Ectodermal cell (in vitro differentiated cells): ENCODE results near the gene AIDA.
A peak's percentile ranks its signal among the peaks of the same experiment; 100 is the strongest.

Experiments used
- H3K27ac ChIP-seq: 2 replicates; pipeline ENCODE4 v1.7.0; 2013; ENCODE audit warnings: mild to moderate bottlenecking, low read depth, low read length; ENCODE audit not compliant: insufficient read depth, poor library complexity, severe bottlenecking
- H3K27me3 ChIP-seq: 2 replicates; pipeline ENCODE4 v1.7.0; 2013; ENCODE audit warnings: mild to moderate bottlenecking, low read length; ENCODE audit not compliant: insufficient read depth, control insufficient read depth, poor library complexity, severe bottlenecking
- H3K36me3 ChIP-seq: one replicate; pipeline ENCODE4 v1.7.0; 2013; ENCODE audit warnings: low read length; ENCODE audit not compliant: control insufficient read depth, insufficient read depth
- H3K4me1 ChIP-seq: one replicate; pipeline ENCODE4 v1.7.0; 2013; ENCODE audit warnings: low read length; ENCODE audit not compliant: control insufficient read depth, insufficient read depth
- H3K4me3 ChIP-seq: 2 replicates; pipeline ENCODE4 v1.7.0; 2013; ENCODE audit warnings: low read depth, low read length, control low read depth; ENCODE audit not compliant: insufficient read depth
- H3K9me3 ChIP-seq: 2 replicates; pipeline ENCODE4 v1.7.0; 2013; ENCODE audit warnings: mild to moderate bottlenecking, low read length, moderate library complexity; ENCODE audit not compliant: control insufficient read depth
- WGBS, 2 experiments: methylation state at CpG; one replicate each; pipeline ENCODE4 v1.1.7; 2013; ENCODE audit warnings: missing lambda C conversion rate in 2 of 2; 5-methylcytosine and 5-hydroxymethylcytosine counted together

The AIDA gene

GRCh38 chr1:222652676-222653075, 59.6 kb downstream of the AIDA start:
- Histone ChIP-seq H3K27me3 (no peaks in the 10 kb centered on the region), H3K36me3 (peaks cover 36% of the 10 kb centered on the region), H3K4me3 (no peak overlapping the region), H3K4me1 (no peaks in the 10 kb centered on the region), H3K9me3 (no peaks in the 10 kb centered on the region), H3K27ac (no peak overlapping the region)
- WGBS, 2 experiments: 93 to 100% methylated on average over 1 of the region's 1 CpG

GRCh38 chr1:222644636-222644980, 67.7 kb downstream of the AIDA start:
- H3K4me3 ChIP-seq: peak overlapping the region; percentile 64
- H3K9me3 ChIP-seq: no peaks in the 10 kb centered on the region
- WGBS, 2 experiments: 23 to 25% methylated on average over 5 of the region's 5 CpGs
- H3K4me1 ChIP-seq: no peaks in the 10 kb centered on the region
- H3K36me3 ChIP-seq: no peaks in the 10 kb centered on the region
- no peak overlapping the region for H3K27ac ChIP-seq
- no peaks in the 10 kb centered on the region for H3K27me3 ChIP-seq

- Histone ChIP-seq H3K4me3 (peak overlapping the region; percentile 64), H3K4me1 (no peaks in the 10 kb centered on the region), H3K27ac (peak overlapping the region; percentile 93), H3K27me3 (no peaks in the 10 kb centered on the region), H3K36me3 (peaks cover under 1% of the 10 kb centered on the region), H3K9me3 (no peaks in the 10 kb centered on the region)
- 0 to 1% methylated on average over 42 of the region's 42 CpGs for WGBS, 2 experiments
Measured at GRCh38 chr1:222643938-222644635, 68.2 kb downstream of the AIDA start.

GRCh38 chr1:222643606-222643937, 68.7 kb downstream of the AIDA start:
- peaks cover 4% of the 10 kb centered on the region for H3K36me3 ChIP-seq
- H3K27me3 ChIP-seq: no peaks in the 10 kb centered on the region

GRCh38 chr1:222642468-222642867, 69.8 kb downstream of the AIDA start:
- H3K27ac ChIP-seq: no peak overlapping the region
- H3K4me1 ChIP-seq: no peaks in the 10 kb centered on the region
- 91 to 100% methylated on average over 1 of the region's 1 CpG for WGBS, 2 experiments
- no peaks in the 10 kb centered on the region for H3K27me3 ChIP-seq
- no peak overlapping the region for H3K4me3 ChIP-seq
- no peaks in the 10 kb centered on the region for H3K9me3 ChIP-seq
- H3K36me3 ChIP-seq: peaks cover 4% of the 10 kb centered on the region

More at GRCh38 chr1:222643606-222643937, 68.7 kb downstream of the AIDA start:
- Histone ChIP-seq H3K4me1 (no peaks in the 10 kb centered on the region), H3K27ac (peak overlapping the region; percentile 93), H3K9me3 (no peaks in the 10 kb centered on the region), H3K4me3 (peak overlapping the region; percentile 64)
- WGBS, 2 experiments: 34 to 37% methylated on average over 10 of the region's 10 CpGs

GRCh38 chr1:222641269-222641948, 70.9 kb downstream of the AIDA start:
- Histone ChIP-seq H3K27me3 (no peaks in the 10 kb centered on the region), H3K9me3 (no peaks in the 10 kb centered on the region), H3K27ac (no peak overlapping the region), H3K4me1 (no peaks in the 10 kb centered on the region), H3K4me3 (no peak overlapping the region), H3K36me3 (peaks cover 4% of the 10 kb centered on the region)
- WGBS, 2 experiments: 85 to 86% methylated on average over 4 to 5 of the region's 5 CpGs

GRCh38 chr1:222634180-222635013, 77.9 kb downstream of the AIDA start:
- Histone ChIP-seq H3K9me3 (no peaks in the 10 kb centered on the region), H3K4me3 (no peak overlapping the region), H3K27ac (no peak overlapping the region), H3K36me3 (peaks cover 33% of the 10 kb centered on the region), H3K27me3 (no peaks in the 10 kb centered on the region), H3K4me1 (no peaks in the 10 kb centered on the region)
- WGBS, 2 experiments: 46 to 54% methylated on average over 6 to 7 of the region's 7 CpGs

- no peaks in the 10 kb centered on the region for H3K4me1 ChIP-seq
- no peaks in the 10 kb centered on the region for H3K27me3 ChIP-seq
- 98 to 100% methylated on average over 1 to 2 of the region's 2 CpGs for WGBS, 2 experiments
- H3K4me3 ChIP-seq: no peak overlapping the region
- no peak overlapping the region for H3K27ac ChIP-seq
- H3K36me3 ChIP-seq: peaks cover 36% of the 10 kb centered on the region
- H3K9me3 ChIP-seq: no peaks in the 10 kb centered on the region
Measured at GRCh38 chr1:222632749-222633148, 79.5 kb downstream of the AIDA start.

GRCh38 chr1:222631611-222632208, 80.6 kb downstream of the AIDA start:
- H3K4me1 ChIP-seq: no peaks in the 10 kb centered on the region
- H3K4me3 ChIP-seq: no peak overlapping the region
- WGBS, 2 experiments: 95 to 99% methylated on average over 3 of the region's 3 CpGs
- H3K36me3 ChIP-seq: peaks cover 36% of the 10 kb centered on the region
- no peaks in the 10 kb centered on the region for H3K9me3 ChIP-seq
- no peaks in the 10 kb centered on the region for H3K27me3 ChIP-seq
- H3K27ac ChIP-seq: no peak overlapping the region
